ENCODE measurements around the gene GREB1. TPM values are rescaled to one million over a fixed set of nuclear protein-coding genes. Genes with fewer than 3 reads are reported as not detected.

GREB1 gene
- polyA plus RNA-seq, 1 of the 3 experiments (the other 2 are of a cell fraction) = 2.9 TPM

- ChIA-PET CTCF (interaction anchor here (0.8 to 2.2 kb wide), 3 partner anchors 18 to 74 kb away, joined by 3 to 5 read pairs (median 4); no protein-coding TSS in a partner anchor), POLR2A (no interaction called here)
- TF ChIP-seq FOSL2 (IDR thresholded peaks at IDR 0.05; ENCODE audit: borderline replicate concordance, low read depth) = no peak
- no peak for TF ChIP-seq TAF1 (IDR thresholded peaks at IDR 0.05; ENCODE audit: borderline replicate concordance, low read depth, low read length)
- TF ChIP-seq USF2 (IDR thresholded peaks at IDR 0.05; ENCODE audit: borderline replicate concordance, low read depth, low read length) = no peak
- TF ChIP-seq EZH2phosphoT487 (IDR thresholded peaks at IDR 0.05; ENCODE audit: borderline replicate concordance, low read depth) = no peak
- no peak for TF ChIP-seq TEAD4 (IDR thresholded peaks at IDR 0.05; ENCODE audit: borderline replicate concordance, insufficient read depth)
- TF ChIP-seq, protein P1, sequence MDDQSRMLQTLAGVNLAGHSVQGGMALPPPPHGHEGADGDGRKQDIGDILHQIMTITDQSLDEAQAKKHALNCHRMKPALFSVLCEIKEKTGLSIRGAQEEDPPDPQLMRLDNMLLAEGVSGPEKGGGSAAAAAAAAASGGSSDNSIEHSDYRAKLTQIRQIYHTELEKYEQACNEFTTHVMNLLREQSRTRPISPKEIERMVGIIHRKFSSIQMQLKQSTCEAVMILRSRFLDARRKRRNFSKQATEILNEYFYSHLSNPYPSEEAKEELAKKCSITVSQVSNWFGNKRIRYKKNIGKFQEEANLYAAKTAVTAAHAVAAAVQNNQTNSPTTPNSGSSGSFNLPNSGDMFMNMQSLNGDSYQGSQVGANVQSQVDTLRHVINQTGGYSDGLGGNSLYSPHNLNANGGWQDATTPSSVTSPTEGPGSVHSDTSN (IDR thresholded peaks at IDR 0.05) = no peak
- no peak for TF ChIP-seq SIN3A (IDR thresholded peaks at IDR 0.05; ENCODE audit: borderline replicate concordance, low read depth, low read length)
- TF ChIP-seq POLR2AphosphoS5 (IDR thresholded peaks at IDR 0.05; ENCODE audit: low read depth, low read length) = no peak
- TF ChIP-seq, protein P2, sequence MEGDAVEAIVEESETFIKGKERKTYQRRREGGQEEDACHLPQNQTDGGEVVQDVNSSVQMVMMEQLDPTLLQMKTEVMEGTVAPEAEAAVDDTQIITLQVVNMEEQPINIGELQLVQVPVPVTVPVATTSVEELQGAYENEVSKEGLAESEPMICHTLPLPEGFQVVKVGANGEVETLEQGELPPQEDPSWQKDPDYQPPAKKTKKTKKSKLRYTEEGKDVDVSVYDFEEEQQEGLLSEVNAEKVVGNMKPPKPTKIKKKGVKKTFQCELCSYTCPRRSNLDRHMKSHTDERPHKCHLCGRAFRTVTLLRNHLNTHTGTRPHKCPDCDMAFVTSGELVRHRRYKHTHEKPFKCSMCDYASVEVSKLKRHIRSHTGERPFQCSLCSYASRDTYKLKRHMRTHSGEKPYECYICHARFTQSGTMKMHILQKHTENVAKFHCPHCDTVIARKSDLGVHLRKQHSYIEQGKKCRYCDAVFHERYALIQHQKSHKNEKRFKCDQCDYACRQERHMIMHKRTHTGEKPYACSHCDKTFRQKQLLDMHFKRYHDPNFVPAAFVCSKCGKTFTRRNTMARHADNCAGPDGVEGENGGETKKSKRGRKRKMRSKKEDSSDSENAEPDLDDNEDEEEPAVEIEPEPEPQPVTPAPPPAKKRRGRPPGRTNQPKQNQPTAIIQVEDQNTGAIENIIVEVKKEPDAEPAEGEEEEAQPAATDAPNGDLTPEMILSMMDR (IDR thresholded peaks at IDR 0.05) = no peak
- no peak for TF ChIP-seq CHD2 (IDR thresholded peaks at IDR 0.05; ENCODE audit: low read length, partially characterized antibody)
- no peak for TF ChIP-seq GABPA (IDR thresholded peaks at IDR 0.05; ENCODE audit: low read depth)
- no peak for TF ChIP-seq JUND (IDR thresholded peaks at IDR 0.05)
- no peak for TF ChIP-seq EP300 (IDR thresholded peaks at IDR 0.05; ENCODE audit: borderline replicate concordance in 1 of 2, low read depth in 1 of 2, low read length in 1 of 2)
- TF ChIP-seq, protein P3, sequence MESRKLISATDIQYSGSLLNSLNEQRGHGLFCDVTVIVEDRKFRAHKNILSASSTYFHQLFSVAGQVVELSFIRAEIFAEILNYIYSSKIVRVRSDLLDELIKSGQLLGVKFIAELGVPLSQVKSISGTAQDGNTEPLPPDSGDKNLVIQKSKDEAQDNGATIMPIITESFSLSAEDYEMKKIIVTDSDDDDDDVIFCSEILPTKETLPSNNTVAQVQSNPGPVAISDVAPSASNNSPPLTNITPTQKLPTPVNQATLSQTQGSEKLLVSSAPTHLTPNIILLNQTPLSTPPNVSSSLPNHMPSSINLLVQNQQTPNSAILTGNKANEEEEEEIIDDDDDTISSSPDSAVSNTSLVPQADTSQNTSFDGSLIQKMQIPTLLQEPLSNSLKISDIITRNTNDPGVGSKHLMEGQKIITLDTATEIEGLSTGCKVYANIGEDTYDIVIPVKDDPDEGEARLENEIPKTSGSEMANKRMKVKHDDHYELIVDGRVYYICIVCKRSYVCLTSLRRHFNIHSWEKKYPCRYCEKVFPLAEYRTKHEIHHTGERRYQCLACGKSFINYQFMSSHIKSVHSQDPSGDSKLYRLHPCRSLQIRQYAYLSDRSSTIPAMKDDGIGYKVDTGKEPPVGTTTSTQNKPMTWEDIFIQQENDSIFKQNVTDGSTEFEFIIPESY (IDR thresholded peaks at IDR 0.05; ENCODE audit: borderline replicate concordance, low read depth) = no peak
- TF ChIP-seq MAX (IDR thresholded peaks at IDR 0.05; ENCODE audit: low read depth) = no peak
- no peak for TF ChIP-seq RFX5 (IDR thresholded peaks at IDR 0.05; ENCODE audit: low read length)
- TF ChIP-seq NFIC (IDR thresholded peaks at IDR 0.05; ENCODE audit: borderline replicate concordance) = no peak
- 69% methylated on average over 7 of the region's 11 CpGs for WGBS (ENCODE audit: low lambda C conversion rate)
- Histone ChIP-seq H3K4me3 (ENCODE audit: low read depth in 2 of 2, low read length in 1 of 2) (no peak overlapping the region), H3K27me3 (ENCODE audit: insufficient read depth) (no peaks in the 10 kb centered on the region; the same call in 1 of the 2 replicates), H3K36me3 (replicated peaks in 1 of 2; ENCODE audit: control insufficient read depth in 1 of 2, insufficient read depth in 2 of 2, low read length in 1 of 2) (no peaks in the 10 kb centered on the region), H4K20me1 (ENCODE audit: insufficient read depth) (no peaks in the 10 kb centered on the region), H3K4me2 (no peak overlapping the region), H3K27ac (ENCODE audit: low read depth in 2 of 2, low read length in 1 of 2) (no peak overlapping the region), H3F3A (replicated peaks; ENCODE audit: insufficient read depth) (no peaks in the 10 kb centered on the region), H3K9me2 (no peaks in the 10 kb centered on the region), H3K9ac (no peak overlapping the region), H2AFZ (ENCODE audit: low read depth) (no peak overlapping the region), H3K9me3 (no peaks in the 10 kb centered on the region; the same call in 1 of the 2 replicates), H3K79me2 (ENCODE audit: insufficient read depth) (no peaks in the 10 kb centered on the region), H3K4me1 (ENCODE audit: control insufficient read depth in 1 of 2, insufficient read depth in 2 of 2, low read depth in 1 of 2, low read length in 1 of 2) (no peaks in the 10 kb centered on the region; a peak in 1 of 4 replicates)
- no peak for DNase-seq
These were observed 125.2 kb downstream of the GREB1 start for GRCh38 chr2:11659115-11659475.
